SK-N-SH (cell line): ENCODE measurements around the gene PSTPIP1. TPM values are rescaled to one million over a fixed set of nuclear protein-coding genes. Genes with fewer than 3 reads are reported as not detected.

Experiments
- CTCF ChIA-PET: fragments of 300-600, 350-600 bp; formaldehyde crosslinking; extraction: SDS; loops from one replicate; lab custom pipeline; 2021; lab: Yijun Ruan, JAX
- POLR2A ChIA-PET: fragments of 350-600 bp; sonication (Branson Sonifier 250); formaldehyde crosslinking; extraction: SDS; loops from one replicate; lab custom pipeline; 2020; ENCODE audit warnings: antibody characterized with exemption, inconsistent platforms; lab: Yijun Ruan, JAX
- DNase-seq: peaks from one replicate; pipeline ENCODE4 v3.0.0; 2012
- H2AFZ ChIP-seq: fragments of 200-600 bp; sonication (generic); 2 replicates; pipeline ENCODE4 v1.8.1; 2016; ENCODE audit warnings: antibody characterized with exemption, mild to moderate bottlenecking, low read depth
- H3F3A ChIP-seq: fragments of 200-600 bp; sonication (generic); replicated peaks from 2 replicates; pipeline ENCODE3; 2016; ENCODE audit warnings: antibody characterized with exemption, mild to moderate bottlenecking; ENCODE audit not compliant: insufficient read depth
- H3K27ac ChIP-seq, 2 experiments: fragments of 200-500 bp in 1 of 2; fragments of 200-600 bp in 1 of 2; sonication (Bioruptor generic) in 1 of 2; sonication (generic), shearing (Covaris generic) in 1 of 2; 2 replicates each; pipeline versions ENCODE4 v1.5.1 to v1.6.1; 2014 to 2016; ENCODE audit warnings: low read depth in 2 of 2, inconsistent platforms in 1 of 2, low read length in 1 of 2, mild to moderate bottlenecking in 1 of 2, mixed read lengths in 1 of 2
- H3K27me3 ChIP-seq: fragments of 200-600 bp; sonication (generic), shearing (Covaris generic); 2 replicates; pipeline ENCODE4 v1.6.1; 2016; ENCODE audit warnings: mixed run types; ENCODE audit not compliant: insufficient read depth
- H3K36me3 ChIP-seq, 2 experiments: fragments of 200-500 bp in 1 of 2; fragments of 200-600 bp in 1 of 2; sonication (Bioruptor generic) in 1 of 2; sonication (generic) in 1 of 2; replicated peaks in 1 of 2; 2 replicates each; pipeline versions ENCODE3 to v1.5.1; 2014 to 2016; ENCODE audit warnings: low read length in 1 of 2, mild to moderate bottlenecking in 1 of 2; ENCODE audit not compliant: insufficient read depth in 2 of 2, control insufficient read depth in 1 of 2
- H3K4me1 ChIP-seq, 2 experiments: fragments of 200-500 bp in 1 of 2; fragments of 200-600 bp in 1 of 2; sonication (Bioruptor generic) in 1 of 2; sonication (generic), shearing (Covaris generic) in 1 of 2; 2 replicates each; pipeline versions ENCODE4 v1.5.1 to v1.6.1; 2014 to 2016; ENCODE audit warnings: low read depth in 1 of 2, low read length in 1 of 2, mixed run types in 1 of 2; ENCODE audit not compliant: insufficient read depth in 2 of 2, control insufficient read depth in 1 of 2
- H3K4me2 ChIP-seq: fragments of 200-600 bp; sonication (generic), shearing (Covaris generic); 2 replicates; pipeline ENCODE4 v1.6.1; 2017; ENCODE audit warnings: mixed run types
- H3K4me3 ChIP-seq, 2 experiments: fragments of 200-500 bp in 1 of 2; fragments of 200-600 bp in 1 of 2; sonication (Bioruptor generic) in 1 of 2; sonication (generic), shearing (Covaris generic) in 1 of 2; 2 replicates each; pipeline versions ENCODE4 v1.5.1 to v1.8.1; 2014 to 2016; ENCODE audit warnings: low read depth in 2 of 2, inconsistent platforms in 1 of 2, low read length in 1 of 2, mild to moderate bottlenecking in 1 of 2, mixed read lengths in 1 of 2, moderate library complexity in 1 of 2
- H3K79me2 ChIP-seq: fragments of 200-600 bp; sonication (generic); 2 replicates; pipeline ENCODE4 v1.8.1; 2017; ENCODE audit warnings: mild to moderate bottlenecking; ENCODE audit not compliant: insufficient read depth
- H3K9ac ChIP-seq: fragments of 200-600 bp; sonication (generic); 2 replicates; pipeline ENCODE4 v1.6.1; 2017; ENCODE audit warnings: mixed run types
- H3K9me2 ChIP-seq: fragments of 200-600 bp; sonication (generic); 2 replicates; pipeline ENCODE4 v1.6.1; 2017; ENCODE audit warnings: mixed run types
- H3K9me3 ChIP-seq: fragments of 200-600 bp; sonication (generic); 2 replicates; pipeline ENCODE4 v1.6.1; 2017; ENCODE audit warnings: mixed run types, mild to moderate bottlenecking, moderate library complexity
- H4K20me1 ChIP-seq: fragments of 200-600 bp; sonication (generic); 2 replicates; pipeline ENCODE4 v1.6.1; 2017; ENCODE audit warnings: mild to moderate bottlenecking, mixed run types; ENCODE audit not compliant: insufficient read depth
- CHD2 ChIP-seq: fragments of 150-350 bp; IDR thresholded peaks from 2 replicates; pipeline ENCODE4 v1.6.1; 2018; ENCODE audit warnings: low read length; ENCODE audit not compliant: partially characterized antibody
- ELF1 ChIP-seq: IDR thresholded peaks from 2 replicates; pipeline ENCODE4 v1.4.0; 2012
- FOSL2 ChIP-seq: IDR thresholded peaks from 2 replicates; pipeline ENCODE4 v1.4.0; 2012; ENCODE audit warnings: low read depth, mild to moderate bottlenecking, moderate library complexity, borderline replicate concordance
- FOXJ3 ChIP-seq: sonication (generic); formaldehyde crosslinking; IDR thresholded peaks from 2 replicates; pipeline ENCODE4 v1.5.1; 2020; ENCODE audit warnings: mild to moderate bottlenecking, missing genetic modification reagents
- GABPA ChIP-seq: IDR thresholded peaks from 2 replicates; pipeline ENCODE4 v1.4.0; 2012; ENCODE audit warnings: low read depth, mild to moderate bottlenecking
- GATA2 ChIP-seq: sonication (generic); formaldehyde crosslinking; IDR thresholded peaks from 2 replicates; pipeline ENCODE4 v1.5.0; 2020; ENCODE audit warnings: mild to moderate bottlenecking, missing genetic modification reagents
- JUND ChIP-seq: IDR thresholded peaks from 2 replicates; pipeline ENCODE4 v1.4.0; 2012
- MEF2A ChIP-seq: IDR thresholded peaks from 2 replicates; pipeline ENCODE4 v1.4.0; 2012; ENCODE audit warnings: low read depth, borderline replicate concordance
- MXI1 ChIP-seq: IDR thresholded peaks from 2 replicates; pipeline ENCODE4 v1.6.1; 2012; ENCODE audit warnings: mild to moderate bottlenecking, low read depth, low read length, improper control_type of control experiment
- NFIC ChIP-seq: IDR thresholded peaks from 2 replicates; pipeline ENCODE4 v1.4.0; 2012; ENCODE audit warnings: borderline replicate concordance
- RCOR1 ChIP-seq: fragments of 150-350 bp; IDR thresholded peaks from 2 replicates; pipeline ENCODE4 v1.6.1; 2017; ENCODE audit warnings: antibody characterized with exemption, low read length
- SMC3 ChIP-seq: IDR thresholded peaks from 2 replicates; pipeline ENCODE4 v1.6.1; 2012; ENCODE audit warnings: low read depth, low read length, improper control_type of control experiment
- TAF1 ChIP-seq: IDR thresholded peaks from 2 replicates; pipeline ENCODE4 v1.6.1; 2012; ENCODE audit warnings: low read depth, mild to moderate bottlenecking, low read length, moderate library complexity, borderline replicate concordance
- TCF12 ChIP-seq: IDR thresholded peaks from 2 replicates; pipeline ENCODE4 v1.4.0; 2012
- TEAD4 ChIP-seq: IDR thresholded peaks from 2 replicates; pipeline ENCODE4 v1.4.0; 2012; ENCODE audit warnings: mild to moderate bottlenecking, borderline replicate concordance; ENCODE audit not compliant: insufficient read depth
- YY1 ChIP-seq: IDR thresholded peaks from 2 replicates; pipeline ENCODE4 v1.4.0; 2012; ENCODE audit warnings: low read depth, mild to moderate bottlenecking
- WGBS: methylation state at CpG from one replicate; pipeline ENCODE4 v1.1.6; 2017; ENCODE audit warnings: low lambda C conversion rate; 5-methylcytosine and 5-hydroxymethylcytosine counted together
- polyA plus RNA-seq, 3 experiments: library from polyadenylated mRNA; depleted of rRNA; stranded (reverse); fragments of >200 nt; gene quantifications; 2 replicates each; pipeline ENCODE4 v1.2.3, GENCODE V29; 2012
- TF ChIP-seq, protein P1 (sequence below): fragments of 150-350 bp; IDR thresholded peaks from 2 replicates; pipeline ENCODE4 v1.6.1; 2016; ENCODE audit warnings: mild to moderate bottlenecking, low read depth, low read length
- TF ChIP-seq, protein P2 (sequence below): IDR thresholded peaks from 2 replicates; pipeline ENCODE4 v1.6.1; 2012; ENCODE audit warnings: mild to moderate bottlenecking, low read depth, low read length, moderate library complexity
- TF ChIP-seq, protein P3 (sequence below): IDR thresholded peaks from 2 replicates; pipeline ENCODE4; 2012
- TF ChIP-seq, protein P4 (sequence below): fragments of 150-350 bp; IDR thresholded peaks from 2 replicates; pipeline ENCODE4 v1.6.1; 2017; ENCODE audit warnings: antibody characterized with exemption, low read length, low read depth, borderline replicate concordance

Gene PSTPIP1
- polyA plus RNA-seq, 1 of the 3 experiments (the other 2 are of a cell fraction), result 0.69 TPM

DNA sequence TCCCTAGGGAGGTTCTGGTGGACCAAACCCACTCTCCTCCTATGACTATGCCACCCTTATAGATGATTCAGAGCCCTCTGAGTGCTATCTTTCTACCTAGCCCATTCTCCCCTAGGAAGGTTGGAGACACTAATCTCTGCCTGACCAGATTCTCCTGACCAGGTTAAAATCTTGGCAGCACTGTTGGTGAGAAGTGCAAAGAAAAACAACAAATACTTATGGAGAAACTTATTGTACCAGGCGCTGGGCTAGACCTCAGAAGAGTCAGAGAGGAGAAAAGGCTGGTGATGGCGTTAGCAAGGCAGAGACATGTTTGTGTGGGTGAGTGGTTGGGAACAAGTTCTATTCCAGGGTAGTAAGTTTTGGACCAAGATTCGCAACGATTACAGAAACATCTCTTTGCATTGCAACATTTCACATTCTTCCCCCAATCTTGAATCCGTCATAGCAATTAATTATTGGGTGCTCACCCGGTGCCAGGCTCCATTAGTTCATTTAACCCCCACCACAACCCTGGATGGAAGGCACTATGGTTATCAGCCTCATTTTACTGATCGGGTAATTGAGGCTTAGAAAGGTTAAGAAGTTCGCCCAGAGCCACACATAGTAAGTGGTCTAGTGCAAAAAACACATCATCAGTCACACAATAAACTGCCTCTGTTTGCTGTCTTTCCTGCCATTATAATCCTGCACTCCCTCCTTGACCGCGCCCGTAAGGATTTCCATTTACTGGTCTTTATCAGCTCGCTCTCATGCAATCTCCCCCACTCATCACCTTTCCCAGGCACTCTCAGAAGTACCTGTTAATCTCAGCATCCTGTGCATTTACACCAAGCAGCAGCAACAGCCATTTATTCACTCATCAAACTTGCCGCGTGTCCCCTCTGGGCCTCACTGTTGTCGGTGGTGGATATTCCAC lies 76.6 kb downstream of the PSTPIP1 start (continued):
- TF ChIP-seq, protein P1, sequence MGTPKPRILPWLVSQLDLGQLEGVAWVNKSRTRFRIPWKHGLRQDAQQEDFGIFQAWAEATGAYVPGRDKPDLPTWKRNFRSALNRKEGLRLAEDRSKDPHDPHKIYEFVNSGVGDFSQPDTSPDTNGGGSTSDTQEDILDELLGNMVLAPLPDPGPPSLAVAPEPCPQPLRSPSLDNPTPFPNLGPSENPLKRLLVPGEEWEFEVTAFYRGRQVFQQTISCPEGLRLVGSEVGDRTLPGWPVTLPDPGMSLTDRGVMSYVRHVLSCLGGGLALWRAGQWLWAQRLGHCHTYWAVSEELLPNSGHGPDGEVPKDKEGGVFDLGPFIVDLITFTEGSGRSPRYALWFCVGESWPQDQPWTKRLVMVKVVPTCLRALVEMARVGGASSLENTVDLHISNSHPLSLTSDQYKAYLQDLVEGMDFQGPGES, result no peak
- TF ChIP-seq JUND, result no peak

DNA sequence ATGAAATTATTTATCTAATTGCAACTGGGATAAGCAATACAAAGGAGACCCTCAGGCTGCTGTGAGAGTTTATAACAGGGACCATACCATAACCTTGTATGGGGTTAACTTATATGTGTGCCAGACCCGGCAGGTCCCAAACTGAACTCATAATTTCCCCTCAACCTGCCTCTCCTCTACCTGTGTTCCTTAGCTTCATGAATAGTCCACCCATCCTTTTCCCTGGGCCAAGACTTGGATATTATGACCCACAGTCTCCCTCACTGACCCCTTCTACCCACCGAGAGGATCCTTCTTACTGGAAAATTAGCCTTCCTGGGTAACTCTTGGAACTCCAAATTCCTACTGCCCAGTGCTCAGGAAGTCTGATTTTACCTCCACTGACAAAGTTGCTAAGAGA lies 79.4 kb downstream of the PSTPIP1 start:
- Histone ChIP-seq H3K27ac (no peak overlapping the region), H3K4me3 (no peak overlapping the region), H3K9ac (no peak overlapping the region), H3F3A (peaks cover 5% of the 10 kb centered on the region), H3K9me3 (no peaks in the 10 kb centered on the region), H3K9me2 (no peaks in the 10 kb centered on the region), H3K79me2 (peaks cover 11% of the 10 kb centered on the region), H3K4me2 (no peak overlapping the region), H3K36me3 (peaks cover 0 to 3% of the 10 kb centered on the region in 2 experiments), H2AFZ (no peak overlapping the region), H3K27me3 (no peaks in the 10 kb centered on the region), H3K4me1 (peaks cover 0 to 10% of the 10 kb centered on the region in 2 experiments; a peak in 3 of 4 replicates), H4K20me1 (peaks cover 10% of the 10 kb centered on the region)
- ChIA-PET POLR2A (no interaction called here), CTCF (no interaction called here)
- 61% methylated on average over 2 of the region's 2 CpGs for WGBS
- no peak for DNase-seq
- no peak for TF ChIP-seq CHD2
- TF ChIP-seq TEAD4, result no peak
- no peak for TF ChIP-seq ELF1
- no peak for TF ChIP-seq FOXJ3 (CRISPR knock-in tag)
- TF ChIP-seq NFIC, result no peak

DNA sequence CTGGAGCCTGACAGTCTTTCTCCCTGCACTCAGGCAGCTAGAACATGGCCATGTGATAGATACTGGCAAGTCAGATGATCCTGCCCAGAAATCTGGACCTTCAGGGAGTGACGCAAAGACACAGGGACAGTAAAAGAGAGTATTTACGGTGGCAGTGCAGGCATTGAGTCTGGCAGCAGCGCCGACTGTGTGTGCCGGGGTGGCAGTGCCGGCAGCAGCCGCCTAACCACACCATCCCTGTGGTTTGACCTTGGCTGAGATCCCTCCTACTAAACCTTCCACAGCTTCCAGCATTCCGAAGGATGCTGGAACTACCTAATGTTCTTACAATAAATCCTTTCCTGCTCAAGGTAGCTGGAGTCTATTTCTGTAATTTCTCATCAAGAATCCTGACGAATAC lies 80.6 kb downstream of the PSTPIP1 start:
- no peaks in the 10 kb centered on the region for H3F3A ChIP-seq
- H2AFZ ChIP-seq, result no peak overlapping the region
- H3K4me3 ChIP-seq, result no peak overlapping the region
- no peaks in the 10 kb centered on the region for H3K79me2 ChIP-seq
- H3K4me1 ChIP-seq, result peaks cover 0 to 5% of the 10 kb centered on the region in 2 experiments; a peak in 1 of 4 replicates
- CTCF ChIA-PET, result no interaction called here
- H3K9me3 ChIP-seq, result no peaks in the 10 kb centered on the region
- WGBS, result 64% methylated on average over 9 of the region's 9 CpGs
- H4K20me1 ChIP-seq, result no peaks in the 10 kb centered on the region
- H3K27ac ChIP-seq, result no peak overlapping the region
- no peak overlapping the region for H3K4me2 ChIP-seq
- H3K27me3 ChIP-seq, result no peaks in the 10 kb centered on the region
- no peak for DNase-seq
- no peak overlapping the region for H3K9ac ChIP-seq
- no peaks in the 10 kb centered on the region for H3K9me2 ChIP-seq
- no peaks in the 10 kb centered on the region for H3K36me3 ChIP-seq
- POLR2A ChIA-PET, result no interaction called here
- no peak for TF ChIP-seq FOSL2
- no peak for TF ChIP-seq RCOR1
- TF ChIP-seq JUND, result no peak
- TF ChIP-seq TCF12, result no peak
- TF ChIP-seq GATA2 (CRISPR knock-in tag), result no peak
- TF ChIP-seq MXI1, result no peak
- TF ChIP-seq GABPA, result no peak
- TF ChIP-seq, protein P2, sequence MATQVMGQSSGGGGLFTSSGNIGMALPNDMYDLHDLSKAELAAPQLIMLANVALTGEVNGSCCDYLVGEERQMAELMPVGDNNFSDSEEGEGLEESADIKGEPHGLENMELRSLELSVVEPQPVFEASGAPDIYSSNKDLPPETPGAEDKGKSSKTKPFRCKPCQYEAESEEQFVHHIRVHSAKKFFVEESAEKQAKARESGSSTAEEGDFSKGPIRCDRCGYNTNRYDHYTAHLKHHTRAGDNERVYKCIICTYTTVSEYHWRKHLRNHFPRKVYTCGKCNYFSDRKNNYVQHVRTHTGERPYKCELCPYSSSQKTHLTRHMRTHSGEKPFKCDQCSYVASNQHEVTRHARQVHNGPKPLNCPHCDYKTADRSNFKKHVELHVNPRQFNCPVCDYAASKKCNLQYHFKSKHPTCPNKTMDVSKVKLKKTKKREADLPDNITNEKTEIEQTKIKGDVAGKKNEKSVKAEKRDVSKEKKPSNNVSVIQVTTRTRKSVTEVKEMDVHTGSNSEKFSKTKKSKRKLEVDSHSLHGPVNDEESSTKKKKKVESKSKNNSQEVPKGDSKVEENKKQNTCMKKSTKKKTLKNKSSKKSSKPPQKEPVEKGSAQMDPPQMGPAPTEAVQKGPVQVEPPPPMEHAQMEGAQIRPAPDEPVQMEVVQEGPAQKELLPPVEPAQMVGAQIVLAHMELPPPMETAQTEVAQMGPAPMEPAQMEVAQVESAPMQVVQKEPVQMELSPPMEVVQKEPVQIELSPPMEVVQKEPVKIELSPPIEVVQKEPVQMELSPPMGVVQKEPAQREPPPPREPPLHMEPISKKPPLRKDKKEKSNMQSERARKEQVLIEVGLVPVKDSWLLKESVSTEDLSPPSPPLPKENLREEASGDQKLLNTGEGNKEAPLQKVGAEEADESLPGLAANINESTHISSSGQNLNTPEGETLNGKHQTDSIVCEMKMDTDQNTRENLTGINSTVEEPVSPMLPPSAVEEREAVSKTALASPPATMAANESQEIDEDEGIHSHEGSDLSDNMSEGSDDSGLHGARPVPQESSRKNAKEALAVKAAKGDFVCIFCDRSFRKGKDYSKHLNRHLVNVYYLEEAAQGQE, result no peak
- TF ChIP-seq MEF2A, result no peak
- TF ChIP-seq TAF1, result no peak
- TF ChIP-seq, protein P3, sequence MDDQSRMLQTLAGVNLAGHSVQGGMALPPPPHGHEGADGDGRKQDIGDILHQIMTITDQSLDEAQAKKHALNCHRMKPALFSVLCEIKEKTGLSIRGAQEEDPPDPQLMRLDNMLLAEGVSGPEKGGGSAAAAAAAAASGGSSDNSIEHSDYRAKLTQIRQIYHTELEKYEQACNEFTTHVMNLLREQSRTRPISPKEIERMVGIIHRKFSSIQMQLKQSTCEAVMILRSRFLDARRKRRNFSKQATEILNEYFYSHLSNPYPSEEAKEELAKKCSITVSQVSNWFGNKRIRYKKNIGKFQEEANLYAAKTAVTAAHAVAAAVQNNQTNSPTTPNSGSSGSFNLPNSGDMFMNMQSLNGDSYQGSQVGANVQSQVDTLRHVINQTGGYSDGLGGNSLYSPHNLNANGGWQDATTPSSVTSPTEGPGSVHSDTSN, result no peak
- no peak for TF ChIP-seq SMC3
- no peak for TF ChIP-seq YY1
- TF ChIP-seq CHD2, result no peak
- TF ChIP-seq, protein P4, sequence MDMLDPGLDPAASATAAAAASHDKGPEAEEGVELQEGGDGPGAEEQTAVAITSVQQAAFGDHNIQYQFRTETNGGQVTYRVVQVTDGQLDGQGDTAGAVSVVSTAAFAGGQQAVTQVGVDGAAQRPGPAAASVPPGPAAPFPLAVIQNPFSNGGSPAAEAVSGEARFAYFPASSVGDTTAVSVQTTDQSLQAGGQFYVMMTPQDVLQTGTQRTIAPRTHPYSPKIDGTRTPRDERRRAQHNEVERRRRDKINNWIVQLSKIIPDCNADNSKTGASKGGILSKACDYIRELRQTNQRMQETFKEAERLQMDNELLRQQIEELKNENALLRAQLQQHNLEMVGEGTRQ, result no peak
